ENCODE results near the gene SYNDIG1.
A peak's percentile ranks its signal among the peaks of the same experiment; 100 is the strongest.

- TF ChIP-seq CTCF (IDR thresholded peaks at IDR 0.05; ENCODE audit: poor library complexity, severe bottlenecking) (no peak), POLR2AphosphoS5 (IDR thresholded peaks at IDR 0.05) (no peak), RAD21 (conservative IDR thresholded peaks at IDR 0.05) (peak; percentile 11), SMC3 (conservative IDR thresholded peaks at IDR 0.05; ENCODE audit: poor library complexity) (peak; percentile 10), EZH2 (IDR thresholded peaks at IDR 0.05; ENCODE audit: borderline replicate concordance, insufficient read depth, low read length, poor library complexity, severe bottlenecking) (no peak), MXI1 (conservative IDR thresholded peaks at IDR 0.05; ENCODE audit: poor library complexity, severe bottlenecking) (no peak), EP300 (conservative IDR thresholded peaks at IDR 0.05; ENCODE audit: poor library complexity, severe bottlenecking) (no peak)
These were observed at the start of gene SYNDIG1 for GRCh38 chr20:24469116-24469893.
